Measurements from ENCODE around the gene REXO1. TPM values are rescaled to one million over a fixed set of nuclear protein-coding genes. Genes with fewer than 3 reads are reported as not detected.
A peak's percentile ranks its signal among the peaks of the same experiment; 100 is the strongest.
"Not testable (repeated sequence)": the region's sequence is repeated elsewhere in the genome, so short reads cannot be mapped to it uniquely, and the experiment has no call there.

The REXO1 gene
- total RNA-seq, 1 experiment from 2014 or later = 52.2 TPM

DNA sequence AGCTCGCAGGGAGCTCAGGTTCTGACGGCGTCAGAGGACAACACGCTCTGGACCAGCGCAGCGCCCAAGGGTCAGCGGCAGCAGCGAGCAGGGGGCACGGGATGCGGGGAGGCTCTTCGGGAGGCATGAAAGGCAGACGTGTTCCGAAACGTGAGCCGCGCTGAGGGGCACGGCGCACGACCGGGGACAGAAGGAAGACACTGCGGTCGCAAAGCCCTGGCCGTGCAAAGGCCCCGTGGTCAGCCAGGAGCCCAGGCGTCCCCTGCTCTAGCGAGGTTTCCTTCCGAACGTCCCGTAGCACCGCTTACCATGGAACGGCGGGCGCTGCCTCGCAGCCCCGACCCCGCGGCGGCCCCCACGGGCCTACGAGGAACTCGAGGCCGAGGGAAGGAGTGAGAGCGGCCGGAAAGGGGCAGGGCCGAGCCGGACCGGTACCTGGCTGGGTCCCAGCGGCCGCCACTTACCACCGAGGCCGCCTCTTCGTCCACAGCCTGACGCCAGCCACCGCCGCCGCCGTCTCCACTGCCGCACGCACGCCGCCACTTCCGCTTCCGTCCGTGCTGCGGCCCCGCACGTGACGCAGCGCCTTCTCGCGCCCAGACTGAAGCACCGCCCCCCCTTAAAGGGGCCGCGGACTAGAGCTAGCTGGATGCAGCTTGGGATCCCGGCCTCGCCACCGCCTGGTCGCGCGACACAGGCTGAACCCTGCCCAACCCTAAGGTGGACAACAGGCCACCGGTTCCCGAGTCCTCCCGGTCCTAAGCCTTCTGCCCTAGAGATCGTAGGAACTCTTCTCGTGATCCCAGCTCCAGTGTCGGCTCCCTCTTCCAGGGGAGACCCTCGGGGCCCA lies 27.6 kb upstream of the REXO1 start (continued):
- TF ChIP-seq, protein P1, sequence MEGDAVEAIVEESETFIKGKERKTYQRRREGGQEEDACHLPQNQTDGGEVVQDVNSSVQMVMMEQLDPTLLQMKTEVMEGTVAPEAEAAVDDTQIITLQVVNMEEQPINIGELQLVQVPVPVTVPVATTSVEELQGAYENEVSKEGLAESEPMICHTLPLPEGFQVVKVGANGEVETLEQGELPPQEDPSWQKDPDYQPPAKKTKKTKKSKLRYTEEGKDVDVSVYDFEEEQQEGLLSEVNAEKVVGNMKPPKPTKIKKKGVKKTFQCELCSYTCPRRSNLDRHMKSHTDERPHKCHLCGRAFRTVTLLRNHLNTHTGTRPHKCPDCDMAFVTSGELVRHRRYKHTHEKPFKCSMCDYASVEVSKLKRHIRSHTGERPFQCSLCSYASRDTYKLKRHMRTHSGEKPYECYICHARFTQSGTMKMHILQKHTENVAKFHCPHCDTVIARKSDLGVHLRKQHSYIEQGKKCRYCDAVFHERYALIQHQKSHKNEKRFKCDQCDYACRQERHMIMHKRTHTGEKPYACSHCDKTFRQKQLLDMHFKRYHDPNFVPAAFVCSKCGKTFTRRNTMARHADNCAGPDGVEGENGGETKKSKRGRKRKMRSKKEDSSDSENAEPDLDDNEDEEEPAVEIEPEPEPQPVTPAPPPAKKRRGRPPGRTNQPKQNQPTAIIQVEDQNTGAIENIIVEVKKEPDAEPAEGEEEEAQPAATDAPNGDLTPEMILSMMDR (IDR thresholded peaks at IDR 0.05 in 2 of 3, conservative IDR thresholded peaks at IDR 0.05 in 1 of 3; ENCODE audit: borderline replicate concordance in 1 of 3, insufficient read depth in 1 of 3, low read depth in 2 of 3, low read length in 2 of 3) = peak in 1 of 3 experiments; percentile 14; a peak in 1 of 6 replicates
- TF ChIP-seq, protein P2, sequence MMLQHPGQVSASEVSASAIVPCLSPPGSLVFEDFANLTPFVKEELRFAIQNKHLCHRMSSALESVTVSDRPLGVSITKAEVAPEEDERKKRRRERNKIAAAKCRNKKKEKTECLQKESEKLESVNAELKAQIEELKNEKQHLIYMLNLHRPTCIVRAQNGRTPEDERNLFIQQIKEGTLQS (IDR thresholded peaks at IDR 0.05) = no peak
- TF ChIP-seq EGR1 (IDR thresholded peaks at IDR 0.05; ENCODE audit: low read depth) = no peak

DNA sequence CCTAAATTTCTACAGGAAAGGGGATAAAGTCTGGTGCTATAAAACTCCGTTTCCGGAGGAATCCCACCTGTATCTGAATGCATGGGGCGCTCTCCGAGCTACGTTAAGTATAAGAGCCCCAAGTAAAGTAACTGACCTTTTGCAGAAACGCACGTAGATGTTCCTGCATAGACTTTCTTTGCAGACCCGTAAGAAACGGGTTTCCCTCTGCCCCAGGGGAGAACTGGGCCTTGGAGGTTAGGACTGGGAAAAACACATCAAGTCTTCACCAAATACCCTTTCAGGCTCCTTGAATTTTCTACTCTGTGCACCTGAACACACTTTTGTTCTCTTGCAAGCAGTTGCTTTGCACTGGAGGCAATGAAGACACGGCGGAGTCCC lies 27.0 kb upstream of the REXO1 start:
- peak overlapping the region; percentile 76 to 95 for H3K4me3 ChIP-seq (replicated peaks in 1 of 2; ENCODE audit: low read depth in 1 of 2, low read length in 2 of 2)
- intact Hi-C loops (cut with micrococcal nuclease); H3K9me2 ChIP-seq (ENCODE audit: insufficient read depth); ATAC-seq; H2AFZ ChIP-seq (ENCODE audit: low read depth, low read length, poor library complexity, severe bottlenecking); RAD21 ChIA-PET (ENCODE audit: low non-redundant PET in 1 of 2, low total read pairs in 2 of 2, uncharacterized antibody in 2 of 2, unreplicated experiment in 2 of 2); H3K27me3 ChIP-seq (ENCODE audit: insufficient read depth, low read length); BruUV-seq (replicated peaks); DNase-seq (ENCODE audit: low read depth, low spot score); H3K9me3 ChIP-seq (ENCODE audit: control insufficient read depth in 1 of 2, insufficient read depth in 1 of 2, low read depth in 1 of 2, low read length in 2 of 2): not testable (repeated sequence)
- peaks cover 11% of the 10 kb centered on the region; the same call in 1 of the 2 replicates for H4K20me1 ChIP-seq (ENCODE audit: insufficient read depth)
- peak overlapping the region; percentile 95 for H3K9ac ChIP-seq (ENCODE audit: low read length)
- H3K4me2 ChIP-seq (ENCODE audit: low read length) = peak overlapping the region; percentile 98
- POLR2A ChIA-PET = interaction anchor here (1.1 kb wide), 1 partner anchor 11 kb away, joined by 5 read pairs; no protein-coding TSS in a partner anchor
- H3K4me1 ChIP-seq (ENCODE audit: control insufficient read depth in 1 of 2, insufficient read depth in 2 of 2, low read length in 2 of 2) = peaks cover 12 to 20% of the 10 kb centered on the region in 2 experiments
- H3K36me3 ChIP-seq (ENCODE audit: control insufficient read depth in 1 of 2, insufficient read depth in 2 of 2, low read length in 2 of 2) = peaks cover 3 to 13% of the 10 kb centered on the region in 2 experiments; a peak in 2 of 4 replicates
- H3K27ac ChIP-seq (ENCODE audit: low read depth, low read length) = peak overlapping the region; percentile 95
- H3K79me2 ChIP-seq (ENCODE audit: insufficient read depth, low read length) = peaks cover 50% of the 10 kb centered on the region
- CTCF ChIA-PET = interaction anchor here (0.6 to 3.3 kb wide), 3 partner anchors 11 to 773 kb away, joined by 3 to 12 read pairs (median 4); no protein-coding TSS in a partner anchor
